ENCODE measurements around the gene HECW1. TPM values are rescaled to one million over a fixed set of nuclear protein-coding genes. Genes with fewer than 3 reads are reported as not detected.

HECW1 gene
- total and polyA plus RNA-seq, 11 donors, result 0.23 TPM; not detected in 10

- Histone ChIP-seq H3K9me3 (no peaks in the 10 kb centered on the region), H3K36me3 (no peaks in the 10 kb centered on the region), H3K27me3 (no peaks in the 10 kb centered on the region), H3K4me3 (no peak overlapping the region), H3K27ac (no peak overlapping the region), H3K4me1 (no peaks in the 10 kb centered on the region)
- ATAC-seq (no peak), DNase-seq (no peak)
- no peak for TF ChIP-seq CTCF (IDR thresholded peaks at IDR 0.05)
- TF ChIP-seq POLR2A (IDR thresholded peaks at IDR 0.05), result no peak
- 77 to 84% (median 81%) methylated on average over 7 of the region's 7 CpGs for WGBS, 4 donors
- intact Hi-C loops (cut with DNase I), result no loop called here
Measured at GRCh38 chr7:43502941-43503340, 390.5 kb downstream of the HECW1 start.

- no peaks in the 10 kb centered on the region for H3K36me3 ChIP-seq
- no peak for DNase-seq
- no peaks in the 10 kb centered on the region for H3K9me3 ChIP-seq
- 95 to 98% (median 97%) methylated on average over 2 of the region's 2 CpGs for WGBS, 4 donors
- ATAC-seq, result no peak
- H3K4me3 ChIP-seq, result no peak overlapping the region
- no peaks in the 10 kb centered on the region for H3K27me3 ChIP-seq
- H3K27ac ChIP-seq, result no peak overlapping the region
- no peaks in the 10 kb centered on the region for H3K4me1 ChIP-seq
- intact Hi-C loops (cut with DNase I), result no loop called here
- TF ChIP-seq POLR2A (IDR thresholded peaks at IDR 0.05), result no peak
- no peak for TF ChIP-seq CTCF (IDR thresholded peaks at IDR 0.05)
Measured at GRCh38 chr7:43505412-43505811, 393.0 kb downstream of the HECW1 start.

- DNase-seq (no peak), ATAC-seq (no peak)
- intact Hi-C loops (cut with DNase I), result no loop called here
- WGBS, 4 donors, result 86 to 98% (median 93%) methylated on average over 2 of the region's 2 CpGs
- no peaks in the 10 kb centered on the region for H3K27me3 ChIP-seq
- no peak for TF ChIP-seq CTCF (IDR thresholded peaks at IDR 0.05)
- TF ChIP-seq POLR2A (IDR thresholded peaks at IDR 0.05), result no peak
- H3K9me3 ChIP-seq, result no peaks in the 10 kb centered on the region
- H3K4me3 ChIP-seq, result no peak overlapping the region
- no peak overlapping the region for H3K27ac ChIP-seq
- H3K36me3 ChIP-seq, result no peaks in the 10 kb centered on the region
- H3K4me1 ChIP-seq, result no peaks in the 10 kb centered on the region
Measured at GRCh38 chr7:43506460-43506859, 394.0 kb downstream of the HECW1 start.

- DNase-seq (no peak), ATAC-seq (no peak)
- H3K9me3 ChIP-seq, result no peaks in the 10 kb centered on the region
- TF ChIP-seq CTCF (IDR thresholded peaks at IDR 0.05) (no peak), POLR2A (IDR thresholded peaks at IDR 0.05) (no peak)
- H3K4me3 ChIP-seq, result no peak overlapping the region
- no peaks in the 10 kb centered on the region for H3K36me3 ChIP-seq
- no peaks in the 10 kb centered on the region for H3K27me3 ChIP-seq
- intact Hi-C loops (cut with DNase I), result no loop called here
- peaks cover 0 to 5% (median 0%) of the 10 kb centered on the region in 12 donors for H3K4me1 ChIP-seq
- WGBS, 4 donors, result 32 to 81% (median 78%) methylated on average over 1 of the region's 1 CpG
- H3K27ac ChIP-seq, result no peak overlapping the region
Measured at GRCh38 chr7:43508461-43508860, 396.0 kb downstream of the HECW1 start.

Measured in heart left ventricle (tissue), 16 donors.